CD4-positive, alpha-beta T cell treated with Interleukin-6 for 4 hours (primary cell): ENCODE measurements around the gene GMPR2.
"Not testable (repeated sequence)": the region's sequence is repeated elsewhere in the genome, so short reads cannot be mapped to it uniquely, and the experiment has no call there.

Source experiments
- DNase-seq: peaks from one replicate; pipeline ENCODE4 v3.0.0-alpha.2; 2020; ENCODE audit warnings: mixed read lengths

The GMPR2 gene

DNA sequence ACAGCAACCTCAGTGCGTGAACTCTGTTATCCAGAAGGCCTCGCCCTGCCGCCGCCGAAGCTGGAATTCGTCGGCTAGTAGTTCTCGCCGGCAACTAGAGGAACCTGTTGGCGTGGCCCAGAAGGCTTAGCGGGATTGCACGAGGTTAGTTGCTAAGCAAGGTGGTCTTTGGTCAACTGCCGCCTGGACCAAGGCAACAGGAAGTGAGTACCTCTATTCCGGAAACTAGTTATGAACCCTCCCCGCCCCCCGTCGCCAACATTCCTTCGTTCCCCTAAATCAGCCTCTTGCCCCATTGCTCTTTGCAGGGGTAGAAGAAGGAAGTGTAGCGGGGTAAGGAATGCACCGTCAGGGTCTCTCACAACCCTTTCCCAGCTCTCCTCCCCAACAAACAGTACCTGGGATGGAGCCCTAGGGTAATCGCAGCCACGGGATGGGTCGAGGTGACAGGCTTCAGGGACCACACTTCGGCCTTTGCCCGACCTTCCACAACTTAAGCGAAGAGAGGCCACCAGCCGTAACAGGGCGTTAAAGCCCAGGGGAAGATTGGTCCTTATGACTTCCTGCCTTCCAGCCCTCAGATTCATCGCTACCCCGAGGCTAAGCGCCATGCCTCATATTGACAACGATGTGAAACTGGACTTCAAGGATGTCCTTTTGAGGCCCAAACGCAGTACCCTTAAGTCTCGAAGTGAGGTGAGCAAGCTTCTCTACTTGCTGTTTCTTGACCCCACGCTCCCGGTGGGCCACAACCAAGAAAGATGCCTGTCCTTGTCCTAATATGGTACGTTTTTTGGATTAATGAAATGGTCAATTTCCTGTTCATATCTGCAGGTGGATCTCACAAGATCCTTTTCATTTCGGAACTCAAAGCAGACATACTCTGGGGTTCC is at the start of gene GMPR2:
Gene GMPR2, plus strand, starts transcription at position 285 of the 893 bp plus-strand sequence. Its CDS starts 325 bp downstream, at position 610.
- DNase-seq, result peak; percentile 23

DNA sequence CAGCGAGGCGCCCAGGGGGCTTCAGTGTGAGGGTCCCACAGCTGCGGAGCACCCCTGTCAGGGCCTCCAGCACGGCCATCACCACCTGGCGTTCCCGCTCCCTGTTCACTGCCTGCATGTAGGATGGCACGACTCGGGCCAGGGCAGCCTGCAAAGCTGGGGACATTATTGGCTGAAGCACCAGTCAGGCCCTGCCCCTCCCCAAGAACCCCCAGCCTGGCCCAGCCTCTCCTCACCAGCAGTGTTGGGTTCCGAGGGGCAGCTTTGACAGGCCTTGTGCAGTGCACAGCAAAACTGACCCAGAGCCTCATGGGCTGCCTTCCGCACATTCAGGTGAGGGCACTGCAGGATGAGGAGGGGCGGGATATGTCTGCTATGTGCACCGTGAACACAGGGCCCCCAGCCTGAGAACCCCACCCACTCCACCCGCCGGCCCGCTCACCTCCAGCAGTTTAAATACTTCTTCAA is 49.7 kb upstream of the GMPR2 start:
- DNase-seq, result no peak

DNA sequence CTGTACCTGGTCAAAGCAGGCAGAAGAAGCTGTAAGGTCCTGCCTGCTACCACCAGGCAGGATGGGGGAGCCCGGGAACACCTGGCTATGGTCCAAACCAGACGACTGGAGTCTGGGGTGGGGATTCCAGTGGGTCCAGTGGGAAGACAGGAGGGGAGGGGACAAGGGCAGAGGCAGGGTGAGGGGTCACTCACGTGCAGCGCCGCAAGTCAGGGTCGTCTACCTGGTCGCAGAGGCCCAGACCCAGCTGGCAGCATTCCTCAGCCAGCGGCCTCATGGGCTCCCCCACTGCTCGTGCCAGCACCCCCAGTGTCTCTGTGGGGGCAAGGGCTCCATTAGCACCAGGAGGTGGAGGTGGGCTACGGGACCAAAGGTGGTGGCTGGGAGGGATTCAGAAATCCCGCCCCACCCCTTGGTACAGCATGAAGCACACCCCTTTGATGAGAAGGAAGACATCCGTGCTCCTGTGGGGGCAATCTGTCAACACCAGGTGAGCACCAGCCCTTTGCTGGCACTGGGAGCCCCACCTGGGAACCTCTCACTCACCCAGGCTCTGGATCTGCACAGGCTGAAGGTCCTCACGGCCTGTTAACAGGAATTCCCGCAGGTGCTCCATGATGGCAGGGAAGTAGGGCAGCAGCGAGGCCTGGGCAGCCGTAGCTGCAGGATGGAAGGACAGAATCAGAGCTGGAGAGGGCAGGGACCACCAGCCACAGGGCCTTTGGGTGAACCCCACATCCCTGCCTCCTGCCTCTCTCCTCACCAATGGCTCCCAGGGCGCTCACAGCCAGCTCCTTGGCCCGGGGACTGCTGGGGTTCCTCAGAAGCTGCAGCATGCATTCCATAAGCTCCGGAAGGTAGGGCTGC is 48.4 kb upstream of the GMPR2 start:
- DNase-seq, result no peak

DNA sequence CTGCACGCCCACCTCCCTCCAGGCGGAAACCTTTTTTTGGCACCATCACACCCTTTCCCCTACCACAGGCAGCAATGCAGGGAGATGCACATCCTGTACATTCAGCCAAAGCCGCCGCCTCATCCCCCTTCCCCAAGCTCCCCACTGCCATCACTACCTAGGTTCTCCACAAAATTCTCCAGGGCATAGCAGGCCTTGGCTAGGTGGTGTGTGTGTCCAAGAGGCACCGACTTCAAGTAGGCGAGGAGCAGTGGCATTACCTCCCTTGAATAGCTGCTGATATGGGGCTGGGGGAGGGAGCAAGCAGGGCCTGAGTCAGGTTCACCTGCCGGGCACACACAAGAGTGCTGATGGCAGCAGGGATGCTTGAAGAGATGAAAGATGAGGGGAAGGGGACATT is 47.7 kb upstream of the GMPR2 start:
- DNase-seq, result no peak

DNA sequence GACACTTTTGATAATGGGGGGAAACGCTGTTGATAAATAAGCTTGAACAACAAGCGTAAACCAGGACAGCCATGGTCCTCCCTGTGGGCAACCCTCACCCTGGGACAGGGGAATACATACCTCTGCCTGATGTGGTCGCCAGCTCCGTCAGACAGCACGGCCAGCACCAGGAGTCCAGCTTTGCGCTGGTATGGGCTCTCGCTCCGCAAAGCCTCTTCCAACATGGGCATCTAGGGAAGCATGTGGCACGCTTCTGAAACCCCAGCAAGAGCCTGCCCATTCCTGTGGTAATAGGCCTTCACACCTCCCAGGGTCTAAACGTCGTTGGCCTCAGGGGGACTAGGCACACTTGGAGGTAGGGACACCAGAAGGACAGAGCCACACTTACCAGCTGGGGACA is 47.0 kb upstream of the GMPR2 start:
- DNase-seq, result no peak

DNA sequence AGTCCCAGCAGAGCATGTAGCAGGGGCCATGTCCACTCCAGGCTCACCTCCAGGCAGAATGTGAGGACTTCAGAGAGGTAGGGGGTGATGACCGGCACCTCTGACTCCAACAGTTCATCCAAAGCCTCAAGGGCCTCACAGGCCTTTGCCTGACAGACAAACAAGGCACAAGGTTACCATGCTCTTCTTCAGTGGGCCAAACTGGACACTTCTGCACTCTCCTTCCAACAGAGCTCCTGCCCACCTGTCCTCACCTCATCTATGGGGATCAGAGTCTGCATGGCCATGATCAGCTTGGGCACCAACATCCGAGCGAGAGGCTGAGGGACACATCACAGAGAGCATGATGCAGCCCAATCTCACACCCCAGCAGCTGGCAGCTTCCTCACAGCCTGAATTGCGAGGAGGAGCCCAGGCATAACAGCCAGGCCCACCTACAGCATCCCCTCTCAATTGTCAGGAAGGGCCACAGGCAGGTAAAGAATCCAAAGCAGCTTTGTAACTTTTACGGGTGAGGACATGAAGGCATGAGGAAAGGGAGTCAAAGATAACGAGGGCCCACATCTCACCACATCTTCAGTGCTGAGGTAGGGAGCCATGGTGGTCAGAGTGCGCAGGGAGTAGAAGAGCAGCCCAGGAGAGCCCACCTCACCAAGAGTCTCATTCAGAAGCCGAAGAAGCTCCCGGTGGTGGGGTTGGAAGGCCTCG is 45.7 kb upstream of the GMPR2 start:
- DNase-seq, result no peak

DNA sequence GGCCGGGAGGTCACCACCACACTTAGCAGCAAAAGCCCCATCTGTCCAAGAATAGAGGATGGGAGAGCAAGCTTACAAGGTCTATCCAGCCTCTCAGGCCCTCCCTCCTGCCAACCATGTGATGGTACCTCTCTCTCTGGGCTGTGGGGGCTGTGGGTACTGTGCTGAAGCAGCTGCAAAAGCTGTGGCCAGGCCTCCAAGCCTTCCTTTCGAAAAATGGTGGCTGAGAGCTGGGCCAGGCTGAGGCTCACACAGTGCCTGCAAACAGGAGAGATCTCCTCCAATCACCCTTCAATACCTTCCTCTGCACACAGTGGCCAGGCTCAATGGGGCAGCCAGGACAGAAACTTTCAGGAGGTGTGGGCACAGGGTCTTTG is 45.2 kb upstream of the GMPR2 start:
- DNase-seq, result no peak

DNA sequence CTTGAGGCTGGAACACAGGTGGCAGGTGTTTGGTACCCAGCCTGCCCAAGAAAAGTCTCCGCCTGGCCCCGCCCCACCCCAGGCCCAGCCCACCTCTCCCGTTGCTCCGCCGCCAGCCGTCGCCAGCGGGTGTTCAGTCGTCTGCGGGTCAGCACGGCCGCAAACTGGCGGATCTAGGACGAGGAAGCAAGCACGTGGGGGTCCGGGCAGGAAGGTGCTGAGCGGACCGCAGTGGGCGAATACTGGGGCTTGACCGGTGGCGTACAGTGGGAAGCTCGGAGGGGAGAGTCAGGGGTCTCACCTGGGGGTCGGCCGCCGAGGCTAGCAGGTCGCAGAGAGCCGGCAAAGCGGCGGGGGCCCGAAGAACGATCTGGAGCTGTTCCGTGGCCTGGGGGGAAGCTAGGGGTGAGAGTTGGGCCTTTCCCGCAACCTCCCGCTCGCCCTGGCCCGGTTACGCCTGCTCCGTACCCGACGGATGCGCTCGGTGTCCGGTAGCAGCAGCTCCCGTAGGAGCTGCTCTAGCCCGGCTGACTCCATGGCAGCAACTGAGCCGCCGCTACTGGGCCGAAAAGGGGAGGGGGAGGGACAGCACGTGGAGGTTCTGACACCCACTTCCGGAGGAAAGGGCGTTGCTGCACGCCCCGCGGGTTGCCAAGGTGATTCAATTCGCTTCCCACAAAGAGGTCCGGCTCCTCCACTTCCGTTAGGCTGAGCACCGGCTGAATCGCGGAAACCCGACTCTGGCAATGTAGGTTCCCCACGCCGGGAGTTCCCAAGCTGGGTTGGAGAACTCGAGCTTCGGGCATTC is 44.3 kb upstream of the GMPR2 start, which contains the start of gene IPO4:
Gene IPO4, minus strand, starts transcription at position 566 of the 808 bp plus-strand sequence. Its CDS starts 29 bp downstream, at position 537.
- peak; percentile 97 for DNase-seq

DNA sequence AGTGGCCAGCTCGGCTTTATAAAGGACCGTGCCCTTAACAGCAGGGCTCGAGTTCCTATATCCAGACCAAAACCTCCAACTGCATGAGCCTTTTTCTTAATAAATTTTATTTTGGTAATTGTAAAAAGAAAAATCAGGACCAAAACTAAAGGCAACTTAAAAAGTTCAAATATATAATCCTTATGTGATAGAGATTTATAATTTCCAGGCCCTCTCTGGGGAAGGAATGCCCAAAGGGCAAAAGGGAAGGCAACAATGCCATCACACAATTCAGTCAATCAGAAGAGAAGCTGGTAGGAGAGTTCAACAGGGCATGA is 43.7 kb upstream of the GMPR2 start:
- no peak for DNase-seq

DNA sequence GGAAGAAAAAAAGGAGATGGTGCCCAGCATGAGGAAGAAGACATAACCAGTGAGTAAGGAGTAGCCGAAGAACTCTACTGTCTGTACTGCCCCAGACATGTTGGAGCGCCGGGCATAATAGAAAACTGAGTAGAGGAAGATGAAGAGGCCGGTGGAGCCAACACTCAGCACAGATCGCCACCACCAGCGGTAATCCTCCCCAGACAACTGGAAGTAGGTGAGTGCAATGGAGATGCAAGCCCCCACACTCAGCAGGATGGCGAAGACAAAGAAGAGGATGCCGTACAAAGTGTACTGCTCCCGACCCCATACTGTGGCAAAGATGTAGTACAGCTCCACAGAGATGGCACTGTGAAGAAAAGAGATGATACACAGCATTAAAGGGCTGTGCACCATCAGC is 43.3 kb upstream of the GMPR2 start:
- DNase-seq, result no peak

DNA sequence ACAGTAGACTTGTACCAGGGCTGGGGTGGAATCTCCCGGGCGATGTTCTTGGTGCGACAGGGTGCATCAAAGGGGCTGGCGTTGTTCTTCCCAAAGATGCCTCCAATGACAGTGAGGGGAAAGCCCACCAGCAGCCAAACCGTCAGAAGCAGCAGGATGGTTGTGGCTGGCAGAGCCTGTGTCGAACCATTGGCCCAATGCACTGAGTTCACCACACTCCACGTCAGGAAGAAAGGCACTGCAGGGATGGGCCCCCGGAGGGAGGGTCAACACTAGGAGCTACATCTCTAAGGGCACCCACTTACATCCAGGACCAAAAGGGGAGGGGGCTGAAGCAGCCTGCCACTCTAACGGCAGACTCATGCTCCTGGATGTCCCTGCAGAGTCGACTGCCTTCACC is 42.3 kb upstream of the GMPR2 start:
- no peak for DNase-seq

DNA sequence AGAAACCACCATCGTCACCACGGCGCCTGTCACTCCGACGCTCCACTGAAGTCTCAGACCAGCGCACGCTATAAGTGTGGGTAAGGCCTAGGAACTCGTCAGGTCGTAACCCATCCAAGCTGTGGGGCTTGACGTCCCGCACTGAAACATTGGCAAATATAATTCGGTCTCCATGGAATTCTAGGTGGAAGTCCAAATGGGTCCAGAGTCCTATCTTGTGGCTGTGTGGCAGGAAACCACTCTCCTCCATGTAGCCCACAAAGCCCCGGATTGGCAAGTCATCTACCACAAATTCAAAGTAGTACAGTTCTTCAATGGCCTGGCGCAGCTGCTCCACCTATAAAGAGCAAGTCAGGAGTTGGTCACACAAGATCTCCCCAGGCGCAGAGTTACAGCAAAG is 39.8 kb upstream of the GMPR2 start:
- no peak for DNase-seq

DNA sequence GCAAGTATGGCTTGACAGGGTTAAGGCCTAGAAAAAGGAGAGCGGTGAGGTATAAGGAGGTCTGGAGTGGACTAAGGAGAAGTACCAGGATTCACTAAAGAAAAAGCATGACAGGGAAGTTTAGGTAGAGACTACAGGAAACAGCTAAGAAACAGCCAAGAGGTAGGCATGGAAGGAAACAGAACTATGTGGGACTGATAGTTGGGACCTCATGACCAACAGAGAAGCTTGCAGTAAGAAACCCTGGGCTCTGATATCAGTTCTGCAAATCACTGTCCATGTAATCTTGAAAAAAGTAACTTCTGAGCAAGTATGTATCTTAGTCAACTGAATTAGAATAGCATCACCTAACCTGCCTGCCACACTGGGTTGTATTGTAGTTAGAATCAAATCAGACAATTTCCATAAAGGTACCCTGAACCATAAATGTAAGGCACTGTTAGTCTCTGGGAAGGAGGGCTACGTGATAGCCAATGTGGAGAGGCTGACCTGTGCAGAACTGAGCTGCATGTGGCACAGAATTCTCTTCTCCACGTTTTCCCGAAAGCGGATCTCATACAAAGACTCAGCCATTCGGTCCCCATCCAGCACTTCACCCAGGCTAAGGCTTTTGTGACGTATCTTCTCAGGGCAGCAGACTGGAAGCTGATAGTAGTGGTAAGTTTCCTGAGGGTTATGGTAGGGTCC is 38.4 kb upstream of the GMPR2 start:
- no peak for DNase-seq

DNA sequence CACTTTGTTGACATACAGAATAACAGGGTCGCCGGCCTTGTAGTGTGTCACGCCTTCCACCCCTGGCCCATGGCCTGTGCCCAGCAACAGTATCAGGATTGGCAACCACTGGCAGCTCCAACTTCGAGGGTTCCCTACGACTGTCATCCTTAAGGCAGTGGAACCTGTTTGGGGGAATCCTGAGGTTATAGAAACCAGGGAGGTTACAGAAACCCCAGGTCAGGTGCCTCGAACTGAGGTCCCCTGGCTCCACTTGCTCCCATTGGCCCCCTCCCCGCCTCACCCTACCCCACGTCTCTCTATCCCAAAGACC is 37.9 kb upstream of the GMPR2 start:
- no peak for DNase-seq

DNA sequence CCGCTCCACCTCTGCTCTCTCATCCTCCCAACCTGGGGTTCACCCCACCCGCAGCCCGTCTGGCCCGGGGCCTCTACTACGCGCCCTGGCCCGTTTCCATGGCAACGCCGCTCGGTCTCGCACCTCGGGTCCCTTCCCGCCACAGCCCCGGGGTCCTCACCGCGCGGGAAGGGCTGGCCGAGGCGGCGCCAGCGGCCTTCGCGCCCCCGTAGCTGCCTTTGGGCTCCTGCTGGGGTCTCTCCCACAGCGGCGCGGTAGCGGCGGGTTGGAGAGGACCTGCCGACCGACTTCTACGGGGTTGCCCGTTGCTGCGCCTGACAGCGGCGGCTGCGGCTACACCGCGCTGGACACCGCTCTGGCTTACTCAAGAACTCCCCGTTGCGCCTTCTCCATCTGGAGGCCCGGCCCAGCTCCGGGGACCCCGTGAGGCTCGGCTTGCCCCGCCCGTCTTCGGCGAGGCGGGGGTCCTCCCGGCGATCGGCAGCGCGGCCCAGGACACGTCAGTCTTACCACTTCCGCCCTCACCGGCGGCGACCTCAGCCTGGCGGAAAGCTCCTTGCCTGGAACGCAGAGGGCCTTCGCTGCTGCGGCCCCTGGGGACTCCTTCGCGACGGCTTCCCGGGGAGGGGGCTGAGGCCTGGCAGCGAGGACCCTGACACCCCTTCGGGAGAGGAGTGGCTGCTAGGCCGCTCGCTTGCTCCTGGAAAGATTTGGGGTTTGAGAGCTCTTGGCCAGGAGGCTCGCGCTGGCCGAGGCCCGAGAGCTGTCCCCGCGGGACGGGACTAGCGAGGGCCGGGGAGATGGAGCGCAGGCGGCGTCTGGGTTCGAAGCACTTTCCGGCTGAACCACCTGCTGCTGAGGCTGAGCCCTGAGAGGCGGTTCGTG is 37.3 kb upstream of the GMPR2 start, which contains the start of gene TM9SF1:
Gene TM9SF1, minus strand, starts transcription at position 256 of the 885 bp plus-strand sequence. CDS start 422 bp downstream, outside the sequence.
- DNase-seq, result peak; percentile 89

DNA sequence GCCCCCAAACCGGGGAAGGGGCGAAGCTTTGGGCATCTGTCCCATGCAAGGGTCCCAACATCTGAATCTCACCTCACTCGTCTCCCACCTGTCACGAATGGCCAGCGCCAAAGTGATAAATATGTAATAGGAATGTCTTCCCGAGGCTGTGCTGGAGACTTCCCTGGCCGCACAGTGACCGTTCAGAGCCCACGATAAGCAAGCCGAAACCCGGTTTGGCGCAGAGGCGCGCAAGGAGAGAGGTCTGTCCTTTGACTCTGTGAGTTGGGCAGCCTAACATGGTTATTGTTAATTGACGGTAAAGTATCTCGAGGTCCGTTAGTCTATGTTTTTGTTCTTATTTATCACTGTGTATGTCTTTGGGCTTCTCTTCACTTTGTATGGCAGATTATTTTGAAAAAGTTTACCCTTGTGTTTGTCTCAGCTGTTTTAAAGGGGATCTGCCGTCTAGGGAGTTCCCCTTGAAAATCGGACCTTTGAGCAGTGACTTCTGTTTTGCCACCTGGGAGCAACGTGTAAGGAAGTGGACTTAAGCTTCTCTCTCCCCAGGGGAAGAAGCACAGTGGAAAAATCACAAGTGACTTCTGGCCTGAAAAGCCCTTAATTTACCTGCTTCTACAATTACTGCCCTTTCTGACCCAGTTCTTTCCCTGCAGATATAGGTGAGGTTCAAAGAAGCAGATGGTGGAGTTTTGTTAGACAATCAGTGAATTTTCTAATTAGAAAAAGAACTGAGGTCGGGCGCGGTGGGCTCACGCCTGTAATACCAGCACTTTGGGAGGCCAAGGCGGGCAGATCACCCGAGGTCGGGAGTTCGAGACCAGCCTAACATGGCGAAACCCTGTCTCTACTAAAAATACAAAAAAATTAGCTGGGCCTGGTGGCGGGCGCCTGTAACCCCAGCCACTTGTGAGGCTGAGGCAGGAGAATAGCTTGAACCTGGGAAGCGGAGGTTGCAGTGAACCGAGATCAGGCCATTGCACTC is 36.4 kb upstream of the GMPR2 start:
- no peak for DNase-seq

DNA sequence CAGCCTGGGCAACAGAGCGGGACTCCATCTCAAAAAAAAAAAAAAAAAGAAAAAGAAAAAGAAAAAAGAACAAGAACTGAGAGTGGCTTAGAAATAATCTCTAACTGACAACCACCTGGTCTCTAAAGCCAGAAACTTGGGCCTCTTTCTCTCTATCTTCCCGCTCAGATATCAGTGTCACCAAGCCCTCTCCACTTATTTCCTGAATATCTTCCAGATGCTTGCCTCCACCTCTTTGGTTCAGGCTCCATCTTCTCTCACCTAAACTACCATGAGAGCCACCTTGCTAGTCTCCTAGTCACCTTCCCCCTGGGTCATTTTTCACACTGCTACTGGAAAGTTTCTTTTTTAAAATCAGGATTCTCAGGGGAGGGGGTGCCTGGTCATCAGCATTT is 35.7 kb upstream of the GMPR2 start:
- DNase-seq, result no peak

DNA sequence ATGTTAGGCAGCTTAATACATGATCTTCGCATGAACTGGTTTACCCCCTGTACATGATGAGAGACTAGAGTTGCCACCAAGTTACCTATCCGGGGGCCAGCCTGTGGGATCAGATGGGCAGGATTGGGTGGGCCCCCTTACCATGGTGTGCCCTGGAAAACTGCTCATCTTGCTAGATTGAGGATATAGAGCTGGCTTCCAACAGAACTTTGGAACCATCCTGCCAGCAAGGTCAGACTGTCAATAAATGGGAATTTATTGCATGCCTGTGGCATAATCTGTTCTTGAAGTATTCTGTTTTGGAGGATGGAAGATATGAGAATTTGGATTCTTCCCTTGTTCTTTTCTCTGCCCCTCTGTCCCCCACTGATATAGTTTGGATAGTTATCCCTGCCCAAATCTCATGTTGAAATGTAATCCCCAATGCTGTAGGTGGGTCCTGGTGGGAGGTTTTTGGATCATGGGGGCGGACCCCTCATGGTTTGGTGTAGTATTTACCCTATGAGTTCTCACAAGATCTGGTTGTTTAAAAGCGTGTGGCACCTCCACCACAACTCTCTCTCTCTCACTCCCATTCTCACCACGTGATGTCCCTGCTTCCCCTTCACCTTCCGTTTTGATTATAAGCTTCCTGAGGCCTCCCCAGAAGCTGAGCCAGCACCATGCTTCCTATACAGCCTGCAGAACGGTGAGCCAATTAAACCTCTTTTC is 33.8 kb upstream of the GMPR2 start:
- DNase-seq, result no peak

DNA sequence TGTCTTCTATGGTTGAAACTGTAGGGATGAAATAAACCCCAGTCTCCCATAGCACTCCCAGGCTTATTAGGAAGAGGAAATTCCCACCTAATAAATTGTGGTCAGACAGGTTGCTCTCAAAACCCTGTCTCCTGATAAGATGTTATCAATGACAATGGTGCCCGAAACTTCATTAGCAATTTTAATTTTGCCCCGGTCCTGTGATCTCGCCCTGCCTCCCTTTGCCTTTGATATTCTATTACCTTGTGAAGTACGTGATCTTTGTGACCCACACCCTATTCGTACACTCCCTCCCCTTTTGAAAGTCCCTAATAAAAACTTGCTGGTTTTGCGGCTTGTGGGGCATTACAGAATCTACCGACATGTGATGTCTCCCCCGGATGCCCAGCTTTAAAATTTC is 30.2 kb upstream of the GMPR2 start:
- not testable (repeated sequence) for DNase-seq
